ENCODE data around the gene ENDOV.

Gene ENDOV

GRCh38 chr17:80429356-80430275 lies 14.6 kb downstream of the ENDOV start:
- in situ Hi-C loops (cut with HindIII; ENCODE audit: low sequenced_read_pairs), result no loop called here

- in situ Hi-C loops (cut with HindIII; ENCODE audit: low sequenced_read_pairs), result no loop called here
These were observed 15.7 kb downstream of the ENDOV start for GRCh38 chr17:80430446-80431245.

- in situ Hi-C loops (cut with HindIII; ENCODE audit: low sequenced_read_pairs), result no loop called here
These were observed 16.6 kb downstream of the ENDOV start for GRCh38 chr17:80431246-80432195.

- in situ Hi-C loops (cut with HindIII; ENCODE audit: low sequenced_read_pairs), result no loop called here
These were observed 17.5 kb downstream of the ENDOV start for GRCh38 chr17:80432350-80432955.

GRCh38 chr17:80432961-80433550 lies 18.1 kb downstream of the ENDOV start:
- in situ Hi-C loops (cut with HindIII; ENCODE audit: low sequenced_read_pairs), result no loop called here

GRCh38 chr17:80433916-80434666 lies 19.1 kb downstream of the ENDOV start:
- in situ Hi-C loops (cut with HindIII; ENCODE audit: low sequenced_read_pairs), result no loop called here

- in situ Hi-C loops (cut with HindIII; ENCODE audit: low sequenced_read_pairs), result no loop called here
These were observed 22.6 kb downstream of the ENDOV start for GRCh38 chr17:80437532-80437931.

- in situ Hi-C loops (cut with HindIII; ENCODE audit: low sequenced_read_pairs), result no loop called here
These were observed 23.8 kb downstream of the ENDOV start for GRCh38 chr17:80438806-80439205.

- in situ Hi-C loops (cut with HindIII; ENCODE audit: low sequenced_read_pairs), result no loop called here
These were observed 24.5 kb downstream of the ENDOV start for GRCh38 chr17:80439499-80439898.

- in situ Hi-C loops (cut with HindIII; ENCODE audit: low sequenced_read_pairs), result no loop called here
These were observed 26.2 kb downstream of the ENDOV start for GRCh38 chr17:80441133-80441578.

- in situ Hi-C loops (cut with HindIII; ENCODE audit: low sequenced_read_pairs), result no loop called here
These were observed 26.8 kb downstream of the ENDOV start for GRCh38 chr17:80441598-80442322.

- in situ Hi-C loops (cut with HindIII; ENCODE audit: low sequenced_read_pairs), result no loop called here
These were observed 27.3 kb downstream of the ENDOV start for GRCh38 chr17:80442323-80442659.

- in situ Hi-C loops (cut with HindIII; ENCODE audit: low sequenced_read_pairs), result no loop called here
These were observed 27.8 kb downstream of the ENDOV start for GRCh38 chr17:80442764-80443163.

GRCh38 chr17:80443498-80443897 lies 28.5 kb downstream of the ENDOV start:
- in situ Hi-C loops (cut with HindIII; ENCODE audit: low sequenced_read_pairs), result no loop called here

- in situ Hi-C loops (cut with HindIII; ENCODE audit: low sequenced_read_pairs), result no loop called here
These were observed 29.1 kb downstream of the ENDOV start for GRCh38 chr17:80443916-80444643.

- in situ Hi-C loops (cut with HindIII; ENCODE audit: low sequenced_read_pairs), result no loop called here
These were observed 29.6 kb downstream of the ENDOV start for GRCh38 chr17:80444644-80444979.

- in situ Hi-C loops (cut with HindIII; ENCODE audit: low sequenced_read_pairs), result no loop called here
These were observed 30.2 kb downstream of the ENDOV start for GRCh38 chr17:80445007-80445725.

Measured in DLD1 (cell line).